H1 (cell line): ENCODE measurements around the gene SLC48A1. TPM values are rescaled to one million over a fixed set of nuclear protein-coding genes. Genes with fewer than 3 reads are reported as not detected.

Experiments used
- CTCF ChIA-PET: fragments of 300-600 bp; sonication (Branson Sonifier 250); formaldehyde crosslinking; loops from one replicate; lab custom pipeline; 2021; ENCODE audit not compliant: partially characterized antibody; lab: Charles Lee
- POLR2A ChIA-PET: fragments of 300-600 bp; sonication (Branson Sonifier 250); formaldehyde crosslinking; loops from one replicate; lab custom pipeline; 2021; ENCODE audit warnings: inconsistent platforms; ENCODE audit not compliant: partially characterized antibody; lab: Charles Lee
- DNase-seq, 2 experiments: peaks; one replicate each; pipeline versions ENCODE4 v3.0.0 to v3.0.0-alpha.2; 2010 to 2022; ENCODE audit warnings: low spot score in 2 of 2, low read depth in 1 of 2, mixed read lengths in 1 of 2
- FAIRE-seq: peaks from 2 replicates; lab custom pipeline; 2011; peaks lifted over from hg19 to GRCh38; lab: Jason Lieb, UNC
- H2AFZ ChIP-seq: 2 replicates; pipeline ENCODE4 v1.8.1; 2012; ENCODE audit warnings: low read length, inconsistent platforms
- H2AK5ac ChIP-seq: 2 replicates; pipeline ENCODE4 v1.6.1; 2013; ENCODE audit warnings: low read depth, low read length
- H2BK120ac ChIP-seq: replicated peaks from 2 replicates; pipeline ENCODE3; 2013; ENCODE audit warnings: low read depth, low read length, inconsistent platforms
- H2BK12ac ChIP-seq: 2 replicates; pipeline ENCODE4 v1.6.1; 2013; ENCODE audit warnings: low read depth, low read length
- H2BK15ac ChIP-seq: 2 replicates; pipeline ENCODE4 v1.6.1; 2013; ENCODE audit warnings: low read length
- H2BK20ac ChIP-seq: 2 replicates; pipeline ENCODE4 v1.6.1; 2013; ENCODE audit warnings: low read length
- H2BK5ac ChIP-seq: 2 replicates; pipeline ENCODE4 v1.6.1; 2013; ENCODE audit warnings: low read depth, low read length
- H3K14ac ChIP-seq: 2 replicates; pipeline ENCODE4 v1.6.1; 2013; ENCODE audit warnings: inconsistent platforms; ENCODE audit not compliant: insufficient read length
- H3K18ac ChIP-seq: 2 replicates; pipeline ENCODE4 v1.6.1; 2013; ENCODE audit warnings: low read length; ENCODE audit errors: extremely low read depth
- H3K23ac ChIP-seq: 2 replicates; pipeline ENCODE4 v1.6.1; 2013; ENCODE audit warnings: inconsistent platforms; ENCODE audit not compliant: insufficient read length
- H3K23me2 ChIP-seq: 2 replicates; pipeline ENCODE4 v1.6.1; 2013; ENCODE audit warnings: low read depth, low read length
- H3K27ac ChIP-seq: 2 replicates; pipeline ENCODE4 v1.6.1; 2011; ENCODE audit warnings: low read depth, low read length, inconsistent platforms
- H3K27me3 ChIP-seq, 4 experiments: replicated peaks in 1 of 4; 1 replicate in 1 of 4; 2 replicates in 3 of 4; pipeline versions ENCODE4 v1.6.1 to v1.8.1; 2011 to 2013; ENCODE audit warnings: low read length in 3 of 4, mild to moderate bottlenecking in 3 of 4, inconsistent platforms in 2 of 4, mixed read lengths in 2 of 4, moderate library complexity in 1 of 4; ENCODE audit not compliant: control insufficient read depth in 3 of 4, insufficient read depth in 3 of 4; ENCODE audit errors: extremely low read depth in 1 of 4
- H3K36me3 ChIP-seq, 4 experiments: 2 replicates each; pipeline versions ENCODE4 v1.6.1 to v1.8.1; 2011 to 2013; ENCODE audit warnings: mild to moderate bottlenecking in 4 of 4, low read length in 3 of 4, moderate library complexity in 2 of 4, control low read depth in 1 of 4, inconsistent platforms in 1 of 4; ENCODE audit not compliant: insufficient read depth in 4 of 4, control insufficient read depth in 2 of 4
- H3K4ac ChIP-seq: replicated peaks from 2 replicates; pipeline ENCODE3; 2013; ENCODE audit warnings: low read length, low read depth, mixed read lengths, inconsistent platforms; ENCODE audit not compliant: insufficient read length
- H3K4me1 ChIP-seq, 4 experiments: replicated peaks in 1 of 4; 1 replicate in 1 of 4; 2 replicates in 3 of 4; pipeline versions ENCODE4 v1.6.1 to v1.8.1; 2011 to 2013; ENCODE audit warnings: low read length in 3 of 4, inconsistent platforms in 2 of 4, mixed read lengths in 1 of 4; ENCODE audit not compliant: insufficient read depth in 4 of 4, control insufficient read depth in 3 of 4
- H3K4me2 ChIP-seq, 2 experiments: 2 replicates each; pipeline versions ENCODE4 v1.6.1 to v1.8.1; 2011 to 2013; ENCODE audit warnings: low read depth in 2 of 2, low read length in 2 of 2, control low read depth in 1 of 2, inconsistent platforms in 1 of 2, mild to moderate bottlenecking in 1 of 2; ENCODE audit not compliant: insufficient read depth in 1 of 2
- H3K4me3 ChIP-seq, 4 experiments: fragments of 200-600, 300-600 bp in 1 of 4; sonication (generic), shearing (Covaris generic), sonication (Bioruptor Twin) in 1 of 4; 2 replicates each; pipeline versions ENCODE4 v1.5.1 to v1.8.1; 2011 to 2016; ENCODE audit warnings: low read length in 4 of 4, low read depth in 3 of 4, control low read depth in 2 of 4, inconsistent platforms in 2 of 4, mild to moderate bottlenecking in 2 of 4, mixed read lengths in 1 of 4, moderate library complexity in 1 of 4; ENCODE audit not compliant: insufficient read depth in 2 of 4; ENCODE audit errors: extremely low read depth in 1 of 4
- H3K56ac ChIP-seq: replicated peaks from 2 replicates; pipeline ENCODE3; 2013; ENCODE audit warnings: low read depth, mild to moderate bottlenecking, mixed read lengths, low read length, inconsistent platforms; ENCODE audit not compliant: insufficient read length
- H3K79me1 ChIP-seq: 2 replicates; pipeline ENCODE4 v1.6.1; 2013; ENCODE audit warnings: low read depth, low read length, control low read depth
- H3K79me2 ChIP-seq, 2 experiments: 2 replicates each; pipeline versions ENCODE4 v1.6.1 to v1.8.1; 2012 to 2013; ENCODE audit warnings: low read length in 2 of 2, mild to moderate bottlenecking in 2 of 2, inconsistent platforms in 1 of 2; ENCODE audit not compliant: insufficient read depth in 2 of 2, control insufficient read depth in 1 of 2
- H3K9ac ChIP-seq, 4 experiments: replicated peaks in 1 of 4; 1 replicate in 1 of 4; 2 replicates in 3 of 4; pipeline versions ENCODE4 v1.6.1 to v1.8.1; 2011 to 2013; ENCODE audit warnings: low read depth in 3 of 4, low read length in 3 of 4, control low read depth in 2 of 4, mild to moderate bottlenecking in 2 of 4, moderate library complexity in 2 of 4, inconsistent platforms in 1 of 4; ENCODE audit errors: extremely low read depth in 1 of 4
- H3K9me3 ChIP-seq, 2 experiments: 2 replicates each; pipeline versions ENCODE4 v1.6.1 to v1.8.1; 2012 to 2013; ENCODE audit warnings: mild to moderate bottlenecking in 2 of 2, moderate library complexity in 2 of 2, control low read depth in 1 of 2, inconsistent platforms in 1 of 2, low read depth in 1 of 2, low read length in 1 of 2, mixed read lengths in 1 of 2; ENCODE audit not compliant: insufficient read depth in 2 of 2
- H4K20me1 ChIP-seq, 2 experiments: replicated peaks in 1 of 2; 2 replicates each; pipeline versions ENCODE3 to v1.8.1; 2011 to 2013; ENCODE audit warnings: inconsistent platforms in 2 of 2, low read length in 2 of 2, mild to moderate bottlenecking in 1 of 2; ENCODE audit not compliant: insufficient read depth in 2 of 2, control insufficient read depth in 1 of 2
- H4K5ac ChIP-seq: 2 replicates; pipeline ENCODE4 v1.6.1; 2013; ENCODE audit warnings: low read length, low read depth, mixed read lengths, inconsistent platforms; ENCODE audit not compliant: insufficient read length
- H4K8ac ChIP-seq: 2 replicates; pipeline ENCODE4 v1.8.0; 2013; ENCODE audit warnings: mild to moderate bottlenecking, moderate library complexity, low read length, inconsistent platforms; ENCODE audit not compliant: insufficient read depth; ENCODE audit errors: extremely low read depth
- H4K91ac ChIP-seq: replicated peaks from 2 replicates; pipeline ENCODE3; 2013; ENCODE audit warnings: low read length, mixed read lengths, inconsistent platforms; ENCODE audit not compliant: insufficient read length
- CTBP2 ChIP-seq: IDR thresholded peaks from 2 replicates; pipeline ENCODE4 v1.7.0; 2011; ENCODE audit warnings: borderline replicate concordance, mild to moderate bottlenecking, moderate library complexity, mixed read lengths, low read length; ENCODE audit not compliant: insufficient read depth, insufficient read length
- CTCF ChIP-seq, 3 experiments: IDR thresholded peaks; 1 replicate in 2 of 3; 2 replicates in 1 of 3; pipeline versions ENCODE4 v1.5.1 to v1.6.1; 2011; ENCODE audit warnings: low read length in 3 of 3, mild to moderate bottlenecking in 3 of 3, inconsistent platforms in 2 of 3, low read depth in 1 of 3, moderate library complexity in 1 of 3; ENCODE audit not compliant: insufficient read depth in 1 of 3; ENCODE audit errors: control extremely low read depth in 1 of 3
- FOSL1 ChIP-seq: IDR thresholded peaks from 2 replicates; pipeline ENCODE4 v1.6.1; 2011; ENCODE audit warnings: mild to moderate bottlenecking, low read depth, low read length, moderate library complexity; ENCODE audit not compliant: insufficient read depth
- GTF2F1 ChIP-seq: IDR thresholded peaks from 2 replicates; pipeline ENCODE4 v1.6.1; 2012; ENCODE audit warnings: low read depth, low read length, improper control_type of control experiment, borderline replicate concordance
- KDM5A ChIP-seq: fragments of 200-600 bp; IDR thresholded peaks from 2 replicates; pipeline ENCODE4 v1.7.1; 2012; ENCODE audit warnings: mild to moderate bottlenecking, low read length, inconsistent platforms, mixed read lengths
- SIN3A ChIP-seq, 2 experiments: IDR thresholded peaks in 1 of 2; conservative IDR thresholded peaks in 1 of 2; 2 replicates each; pipeline ENCODE4 v1.6.1; 2011 to 2012; ENCODE audit warnings: low read length in 2 of 2, improper control_type of control experiment in 1 of 2, low read depth in 1 of 2, mild to moderate bottlenecking in 1 of 2
- SIRT6 ChIP-seq: IDR thresholded peaks from one replicate; pipeline ENCODE4 v1.7.1; 2012; ENCODE audit warnings: low read length, inconsistent platforms
- SP2 ChIP-seq: IDR thresholded peaks from 2 replicates; pipeline ENCODE4 v1.6.1; 2012; ENCODE audit warnings: mild to moderate bottlenecking, low read length, inconsistent platforms
- SUZ12 ChIP-seq: fragments of 200-600 bp; sonication (generic); IDR thresholded peaks from 2 replicates; pipeline ENCODE4 v1.6.1; 2012; ENCODE audit warnings: mild to moderate bottlenecking, inconsistent platforms, low read length, moderate library complexity, mixed read lengths
- TAF1 ChIP-seq: IDR thresholded peaks from 2 replicates; pipeline ENCODE4 v1.6.1; 2011; ENCODE audit warnings: mild to moderate bottlenecking, low read depth, low read length
- WGBS, 2 experiments: shearing (Covaris generic) in 1 of 2; methylation state at CpG; one replicate each; pipeline versions ENCODE4 v1.1.6 to v1.1.7; 2013 to 2015; ENCODE audit warnings: low lambda C conversion rate in 2 of 2, mixed read lengths in 2 of 2, inconsistent platforms in 1 of 2, low coverage in 1 of 2, missing lambda C conversion rate in 1 of 2; ENCODE audit not compliant: insufficient replicate concordance in 2 of 2, insufficient coverage in 1 of 2, insufficient read length in 1 of 2; ENCODE audit errors: extremely low coverage in 1 of 2, missing lambda C conversion rate in 1 of 2; 5-methylcytosine and 5-hydroxymethylcytosine counted together
- polyA plus RNA-seq, 7 experiments: library from polyadenylated mRNA; depleted of rRNA in 3 of 7; stranded (reverse) in 5 of 7; unstranded in 2 of 7; fragments of >200 nt in 5 of 7; fragments of 200-250 nt in 2 of 7; gene quantifications; 1 replicate in 5 of 7; 2 replicates in 1 of 7; 4 replicates in 1 of 7; pipeline versions ENCODE4 v1.2.1 to v1.2.3, GENCODE V29; 2011 to 2013; ENCODE audit warnings: missing spikeins in 2 of 7, mixed read lengths in 2 of 7
- total RNA-seq: library from RNA; stranded (reverse); fragmentation: NEBNext Ultra II Directional; extraction: Animal tissue kit (Norgen Biotek cat#: 25700); gene quantifications from 2 replicates; pipeline ENCODE4 v1.2.1, GENCODE V29; 2021

The SLC48A1 gene
- total and polyA plus RNA-seq, 2 of the 8 experiments (the other 6 are each of a cell fraction or from before 2014, with no cell fraction given): 9.5 to 14.1 TPM

- Histone ChIP-seq H3K79me2 (no peaks in the 10 kb centered on the region), H3K56ac (no peak within 1 kb of the TSS), H3K4ac (no peak within 1 kb of the TSS), H4K8ac (no peak within 1 kb of the TSS), H3K9ac (no peak within 1 kb of the TSS), H2BK5ac (no peak within 1 kb of the TSS), H3K14ac (no peak within 1 kb of the TSS), H4K91ac (no peak within 1 kb of the TSS), H3K4me1 (no peaks in the 10 kb centered on the region), H3K23me2 (no peaks in the 10 kb centered on the region), H3K79me1 (no peaks in the 10 kb centered on the region), H3K4me2 (no peak within 1 kb of the TSS), H3K18ac (no peak within 1 kb of the TSS), H3K23ac (no peak within 1 kb of the TSS), H2BK120ac (no peak within 1 kb of the TSS), H2BK15ac (no peak within 1 kb of the TSS), H2BK12ac (no peak within 1 kb of the TSS), H2BK20ac (no peak within 1 kb of the TSS), H3K36me3 (no peaks in the 10 kb centered on the region), H3K27me3 (no peaks in the 10 kb centered on the region), H2AFZ (no peak within 1 kb of the TSS), H2AK5ac (no peak within 1 kb of the TSS), H4K20me1 (no peaks in the 10 kb centered on the region), H4K5ac (no peak within 1 kb of the TSS), H3K27ac (no peak within 1 kb of the TSS), H3K4me3 (no peak within 1 kb of the TSS), H3K9me3 (no peaks in the 10 kb centered on the region)
- FAIRE-seq (no peak), DNase-seq (no peak)
- POLR2A ChIA-PET: interaction anchor here (1.0 to 2.6 kb wide), 4 partner anchors 11 to 41 kb away, joined by 3 to 10 read pairs (median 3); no protein-coding TSS in a partner anchor
- 89% methylated on average over 8 of the region's 8 CpGs; no CpG with 5 or more reads in 1 of the 2 experiments for WGBS, 2 experiments
- CTCF ChIA-PET: interaction anchor here (1.3 to 64.6 kb wide), 6 partner anchors 11 to 112 kb away, joined by 4 to 2442 read pairs (median 235); partner anchors contain the start of genes RAPGEF3 and SLC48A1
- no peak for TF ChIP-seq SUZ12
- TF ChIP-seq CTCF (IDR thresholded peaks at IDR 0.05; ENCODE audit: control extremely low read depth in 1 of 3, insufficient read depth in 1 of 3, low read depth in 1 of 3, low read length in 3 of 3): no peak
- no peak for TF ChIP-seq SIRT6
- no peak for TF ChIP-seq KDM5A
- TF ChIP-seq FOSL1: no peak
- TF ChIP-seq SP2: no peak
- no peak for TF ChIP-seq SIN3A (conservative IDR thresholded peaks at IDR 0.05 in 1 of 2, IDR thresholded peaks at IDR 0.05 in 1 of 2; ENCODE audit: low read depth in 1 of 2, low read length in 2 of 2)
- no peak for TF ChIP-seq CTBP2
- TF ChIP-seq TAF1: no peak
- TF ChIP-seq GTF2F1: no peak
Measured at GRCh38 chr12:47725091-47725772, 47.8 kb upstream of the SLC48A1 start, which contains the start of gene ENDOU. TSS of gene ENDOU (minus strand) at chr12:47725490. CDS start at chr12:47725413, 77 bp downstream.
